GM23338 (cell line): ENCODE results near the gene ENOSF1.
"Not testable (repeated sequence)": the region's sequence is repeated elsewhere in the genome, so short reads cannot be mapped to it uniquely, and the experiment has no call there.

Source experiments
- CREB1 ChIP-seq: fragments of 250-450 bp; sonication (Bioruptor Pico); IDR thresholded peaks from 2 replicates; pipeline ENCODE4 v1.5.0; 2020; ENCODE audit warnings: low read depth, mild to moderate bottlenecking, moderate library complexity
- CTCF ChIP-seq, 2 experiments: fragments of 200-600 bp in 1 of 2; sonication (generic) in 1 of 2; conservative IDR thresholded peaks; 2 replicates each; pipeline versions ENCODE4 v1.5.1 to v1.6.1; 2016 to 2017; ENCODE audit warnings: antibody characterized with exemption in 2 of 2, low read depth in 2 of 2, mild to moderate bottlenecking in 2 of 2, moderate library complexity in 1 of 2
- ETS1 ChIP-seq: IDR thresholded peaks from 2 replicates; pipeline ENCODE4 v1.6.1; 2016; ENCODE audit warnings: antibody characterized with exemption
- EZH2 ChIP-seq: fragments of 200-600 bp; sonication (generic); IDR thresholded peaks from one replicate; pipeline ENCODE4 v1.8.0; 2017; ENCODE audit warnings: antibody characterized with exemption, mild to moderate bottlenecking, low read depth; ENCODE audit not compliant: unreplicated experiment
- EZH2phosphoT487 ChIP-seq: fragments of 200-600 bp; sonication (generic); IDR thresholded peaks from one replicate; pipeline ENCODE4 v1.8.1; 2018; ENCODE audit warnings: antibody characterized with exemption; ENCODE audit not compliant: unreplicated experiment
- JUNB ChIP-seq: IDR thresholded peaks from one replicate; pipeline ENCODE4 v1.6.1; 2016; ENCODE audit warnings: antibody characterized with exemption; ENCODE audit not compliant: unreplicated experiment
- NANOG ChIP-seq: IDR thresholded peaks from 2 replicates; pipeline ENCODE4 v1.6.1; 2016; ENCODE audit warnings: antibody characterized with exemption, borderline replicate concordance
- POLR2AphosphoS5 ChIP-seq: IDR thresholded peaks from 2 replicates; pipeline ENCODE4 v1.6.1; 2016; ENCODE audit warnings: antibody characterized with exemption, low read depth
- STAT1 ChIP-seq: IDR thresholded peaks from one replicate; pipeline ENCODE4 v1.6.1; 2016; ENCODE audit warnings: antibody characterized with exemption; ENCODE audit not compliant: unreplicated experiment
- ZNF114 ChIP-seq: fragments of 250-450 bp; sonication (Bioruptor Pico); IDR thresholded peaks from 2 replicates; pipeline ENCODE4 v1.5.0; 2020; ENCODE audit warnings: mild to moderate bottlenecking, moderate library complexity
- TF ChIP-seq, protein P1 (sequence below): IDR thresholded peaks from one replicate; pipeline ENCODE4 v1.6.1; 2018; ENCODE audit warnings: antibody characterized with exemption; ENCODE audit not compliant: unreplicated experiment
- TF ChIP-seq, protein P2 (sequence below): fragments of 250-450 bp; sonication (Bioruptor Pico); IDR thresholded peaks from 2 replicates; pipeline ENCODE4 v1.5.0; 2020; ENCODE audit warnings: mild to moderate bottlenecking, moderate library complexity

DNA sequence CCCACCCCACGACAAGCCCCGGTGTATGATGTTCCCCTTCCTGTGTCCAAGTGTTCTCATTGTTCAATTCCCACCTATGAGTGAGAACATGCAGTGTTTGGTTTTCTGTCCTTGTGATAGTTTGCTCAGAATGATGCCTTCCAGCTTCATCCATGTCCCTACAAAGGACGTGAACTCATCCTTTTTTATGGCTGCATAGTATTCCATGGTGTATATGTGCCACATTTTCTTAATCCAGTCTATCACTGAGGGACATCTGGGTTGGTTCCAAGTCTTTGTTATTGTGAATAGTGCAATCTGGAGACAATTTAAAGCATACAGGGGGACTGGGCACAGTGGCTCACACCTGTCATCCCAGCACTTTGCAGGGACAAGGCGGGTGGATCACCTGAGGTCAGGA, 47.4 kb upstream of the ENOSF1 start:
- not testable (repeated sequence) for TF ChIP-seq CTCF (conservative IDR thresholded peaks at IDR 0.05; ENCODE audit: low read depth in 2 of 2); POLR2AphosphoS5; EZH2phosphoT487; CREB1 (CRISPR knock-in tag); STAT1; EZH2; JUNB; NANOG; ETS1; ZNF114 (CRISPR knock-in tag)
- TF ChIP-seq, protein P1, sequence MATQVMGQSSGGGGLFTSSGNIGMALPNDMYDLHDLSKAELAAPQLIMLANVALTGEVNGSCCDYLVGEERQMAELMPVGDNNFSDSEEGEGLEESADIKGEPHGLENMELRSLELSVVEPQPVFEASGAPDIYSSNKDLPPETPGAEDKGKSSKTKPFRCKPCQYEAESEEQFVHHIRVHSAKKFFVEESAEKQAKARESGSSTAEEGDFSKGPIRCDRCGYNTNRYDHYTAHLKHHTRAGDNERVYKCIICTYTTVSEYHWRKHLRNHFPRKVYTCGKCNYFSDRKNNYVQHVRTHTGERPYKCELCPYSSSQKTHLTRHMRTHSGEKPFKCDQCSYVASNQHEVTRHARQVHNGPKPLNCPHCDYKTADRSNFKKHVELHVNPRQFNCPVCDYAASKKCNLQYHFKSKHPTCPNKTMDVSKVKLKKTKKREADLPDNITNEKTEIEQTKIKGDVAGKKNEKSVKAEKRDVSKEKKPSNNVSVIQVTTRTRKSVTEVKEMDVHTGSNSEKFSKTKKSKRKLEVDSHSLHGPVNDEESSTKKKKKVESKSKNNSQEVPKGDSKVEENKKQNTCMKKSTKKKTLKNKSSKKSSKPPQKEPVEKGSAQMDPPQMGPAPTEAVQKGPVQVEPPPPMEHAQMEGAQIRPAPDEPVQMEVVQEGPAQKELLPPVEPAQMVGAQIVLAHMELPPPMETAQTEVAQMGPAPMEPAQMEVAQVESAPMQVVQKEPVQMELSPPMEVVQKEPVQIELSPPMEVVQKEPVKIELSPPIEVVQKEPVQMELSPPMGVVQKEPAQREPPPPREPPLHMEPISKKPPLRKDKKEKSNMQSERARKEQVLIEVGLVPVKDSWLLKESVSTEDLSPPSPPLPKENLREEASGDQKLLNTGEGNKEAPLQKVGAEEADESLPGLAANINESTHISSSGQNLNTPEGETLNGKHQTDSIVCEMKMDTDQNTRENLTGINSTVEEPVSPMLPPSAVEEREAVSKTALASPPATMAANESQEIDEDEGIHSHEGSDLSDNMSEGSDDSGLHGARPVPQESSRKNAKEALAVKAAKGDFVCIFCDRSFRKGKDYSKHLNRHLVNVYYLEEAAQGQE, result not testable (repeated sequence)
- TF ChIP-seq, protein P2, sequence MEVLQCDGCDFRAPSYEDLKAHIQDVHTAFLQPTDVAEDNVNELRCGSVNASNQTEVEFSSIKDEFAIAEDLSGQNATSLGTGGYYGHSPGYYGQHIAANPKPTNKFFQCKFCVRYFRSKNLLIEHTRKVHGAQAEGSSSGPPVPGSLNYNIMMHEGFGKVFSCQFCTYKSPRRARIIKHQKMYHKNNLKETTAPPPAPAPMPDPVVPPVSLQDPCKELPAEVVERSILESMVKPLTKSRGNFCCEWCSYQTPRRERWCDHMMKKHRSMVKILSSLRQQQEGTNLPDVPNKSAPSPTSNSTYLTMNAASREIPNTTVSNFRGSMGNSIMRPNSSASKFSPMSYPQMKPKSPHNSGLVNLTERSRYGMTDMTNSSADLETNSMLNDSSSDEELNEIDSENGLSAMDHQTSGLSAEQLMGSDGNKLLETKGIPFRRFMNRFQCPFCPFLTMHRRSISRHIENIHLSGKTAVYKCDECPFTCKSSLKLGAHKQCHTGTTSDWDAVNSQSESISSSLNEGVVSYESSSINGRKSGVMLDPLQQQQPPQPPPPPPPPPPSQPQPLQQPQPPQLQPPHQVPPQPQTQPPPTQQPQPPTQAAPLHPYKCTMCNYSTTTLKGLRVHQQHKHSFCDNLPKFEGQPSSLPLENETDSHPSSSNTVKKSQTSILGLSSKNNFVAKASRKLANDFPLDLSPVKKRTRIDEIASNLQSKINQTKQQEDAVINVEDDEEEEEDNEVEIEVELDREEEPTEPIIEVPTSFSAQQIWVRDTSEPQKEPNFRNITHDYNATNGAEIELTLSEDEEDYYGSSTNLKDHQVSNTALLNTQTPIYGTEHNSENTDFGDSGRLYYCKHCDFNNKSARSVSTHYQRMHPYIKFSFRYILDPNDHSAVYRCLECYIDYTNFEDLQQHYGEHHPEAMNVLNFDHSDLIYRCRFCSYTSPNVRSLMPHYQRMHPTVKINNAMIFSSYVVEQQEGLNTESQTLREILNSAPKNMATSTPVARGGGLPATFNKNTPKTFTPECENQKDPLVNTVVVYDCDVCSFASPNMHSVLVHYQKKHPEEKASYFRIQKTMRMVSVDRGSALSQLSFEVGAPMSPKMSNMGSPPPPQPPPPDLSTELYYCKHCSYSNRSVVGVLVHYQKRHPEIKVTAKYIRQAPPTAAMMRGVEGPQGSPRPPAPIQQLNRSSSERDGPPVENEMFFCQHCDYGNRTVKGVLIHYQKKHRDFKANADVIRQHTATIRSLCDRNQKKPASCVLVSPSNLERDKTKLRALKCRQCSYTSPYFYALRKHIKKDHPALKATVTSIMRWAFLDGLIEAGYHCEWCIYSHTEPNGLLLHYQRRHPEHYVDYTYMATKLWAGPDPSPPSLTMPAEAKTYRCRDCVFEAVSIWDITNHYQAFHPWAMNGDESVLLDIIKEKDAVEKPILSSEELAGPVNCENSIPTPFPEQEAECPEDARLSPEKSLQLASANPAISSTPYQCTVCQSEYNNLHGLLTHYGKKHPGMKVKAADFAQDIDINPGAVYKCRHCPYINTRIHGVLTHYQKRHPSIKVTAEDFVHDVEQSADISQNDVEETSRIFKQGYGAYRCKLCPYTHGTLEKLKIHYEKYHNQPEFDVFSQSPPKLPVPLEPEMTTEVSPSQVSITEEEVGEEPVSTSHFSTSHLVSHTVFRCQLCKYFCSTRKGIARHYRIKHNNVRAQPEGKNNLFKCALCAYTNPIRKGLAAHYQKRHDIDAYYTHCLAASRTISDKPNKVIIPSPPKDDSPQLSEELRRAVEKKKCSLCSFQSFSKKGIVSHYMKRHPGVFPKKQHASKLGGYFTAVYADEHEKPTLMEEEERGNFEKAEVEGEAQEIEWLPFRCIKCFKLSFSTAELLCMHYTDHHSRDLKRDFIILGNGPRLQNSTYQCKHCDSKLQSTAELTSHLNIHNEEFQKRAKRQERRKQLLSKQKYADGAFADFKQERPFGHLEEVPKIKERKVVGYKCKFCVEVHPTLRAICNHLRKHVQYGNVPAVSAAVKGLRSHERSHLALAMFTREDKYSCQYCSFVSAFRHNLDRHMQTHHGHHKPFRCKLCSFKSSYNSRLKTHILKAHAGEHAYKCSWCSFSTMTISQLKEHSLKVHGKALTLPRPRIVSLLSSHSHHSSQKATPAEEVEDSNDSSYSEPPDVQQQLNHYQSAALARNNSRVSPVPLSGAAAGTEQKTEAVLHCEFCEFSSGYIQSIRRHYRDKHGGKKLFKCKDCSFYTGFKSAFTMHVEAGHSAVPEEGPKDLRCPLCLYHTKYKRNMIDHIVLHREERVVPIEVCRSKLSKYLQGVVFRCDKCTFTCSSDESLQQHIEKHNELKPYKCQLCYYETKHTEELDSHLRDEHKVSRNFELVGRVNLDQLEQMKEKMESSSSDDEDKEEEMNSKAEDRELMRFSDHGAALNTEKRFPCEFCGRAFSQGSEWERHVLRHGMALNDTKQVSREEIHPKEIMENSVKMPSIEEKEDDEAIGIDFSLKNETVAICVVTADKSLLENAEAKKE (CRISPR knock-in tag), result not testable (repeated sequence)
